Lung microvascular endothelial cell (primary cell): ENCODE measurements around the gene RUFY3. TPM values are rescaled to one million over a fixed set of nuclear protein-coding genes. Genes with fewer than 3 reads are reported as not detected.
"Not testable (repeated sequence)": the region's sequence is repeated elsewhere in the genome, so short reads cannot be mapped to it uniquely, and the experiment has no call there.

Experiments
- DNase-seq, 2 donors: peaks; one replicate each; pipeline versions ENCODE4 v3.0.0 to v3.0.0-alpha.2; 2010; ENCODE audit warnings: low read depth in 2 of 2
- total RNA-seq: library from RNA; depleted of rRNA; stranded (reverse); fragments of >200 nt; gene quantifications from 2 replicates; pipeline ENCODE4 v1.2.1, GENCODE V29; 2014

The RUFY3 gene
- total RNA-seq, 1 donor from 2014 or later, result 30.2 TPM

DNA sequence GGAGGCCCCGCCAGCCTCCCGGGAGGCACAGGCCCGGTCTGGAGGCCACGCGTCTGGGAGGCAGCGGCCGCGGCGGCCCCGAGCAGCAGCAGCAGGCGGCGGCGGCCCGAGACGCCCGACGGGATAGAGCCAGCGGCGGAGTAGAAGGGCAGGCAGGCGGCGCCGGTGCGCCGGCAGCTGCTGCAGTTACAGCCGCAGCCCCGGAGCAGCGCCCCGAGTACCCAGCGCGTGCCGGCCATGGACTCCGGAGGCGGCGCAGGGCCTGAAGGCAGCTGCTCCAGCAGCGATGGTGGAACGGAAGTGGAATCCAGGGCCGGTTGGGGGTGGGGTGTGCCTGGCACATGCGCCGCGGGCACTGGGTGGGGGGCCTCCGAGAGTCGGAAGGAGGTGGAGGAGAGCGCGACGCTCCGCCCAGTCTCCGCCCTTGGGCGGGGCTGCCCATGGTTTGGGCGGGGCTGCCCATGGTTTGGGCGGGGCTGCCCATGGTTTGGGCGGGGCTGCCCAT is 117.9 kb downstream of the RUFY3 start, which contains the start of gene GRSF1:
TSS of gene GRSF1 (minus strand) at position 302 of the 505 bp plus-strand sequence. CDS start at position 239, 63 bp downstream.
- DNase-seq, result peak; percentile 94 to 96

DNA sequence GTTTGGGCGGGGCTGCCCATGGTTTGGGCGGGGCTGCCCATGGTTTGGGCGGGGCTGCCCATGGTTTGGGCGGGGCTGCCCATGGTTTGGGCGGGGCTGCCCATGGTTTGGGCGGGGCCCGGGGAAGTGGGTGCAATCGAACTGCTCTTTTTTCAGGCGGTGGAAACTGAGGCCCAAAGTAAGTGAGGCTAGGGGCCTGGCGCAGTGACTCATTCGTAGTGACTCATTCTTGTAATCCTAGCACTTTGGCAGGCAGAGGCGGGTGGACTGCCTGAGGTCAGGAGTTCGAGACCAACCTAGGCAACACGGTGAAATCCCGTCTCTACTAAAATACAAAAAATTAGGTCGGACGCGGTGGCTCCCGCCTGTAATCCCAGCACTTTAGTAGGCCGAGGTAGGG is 118.4 kb downstream of the RUFY3 start:
- peak; percentile 27 to 36 for DNase-seq

- DNase-seq, result not testable (repeated sequence)
Observed at GRCh38 chr4:70840631-70841030, 118.9 kb downstream of the RUFY3 start.

DNA sequence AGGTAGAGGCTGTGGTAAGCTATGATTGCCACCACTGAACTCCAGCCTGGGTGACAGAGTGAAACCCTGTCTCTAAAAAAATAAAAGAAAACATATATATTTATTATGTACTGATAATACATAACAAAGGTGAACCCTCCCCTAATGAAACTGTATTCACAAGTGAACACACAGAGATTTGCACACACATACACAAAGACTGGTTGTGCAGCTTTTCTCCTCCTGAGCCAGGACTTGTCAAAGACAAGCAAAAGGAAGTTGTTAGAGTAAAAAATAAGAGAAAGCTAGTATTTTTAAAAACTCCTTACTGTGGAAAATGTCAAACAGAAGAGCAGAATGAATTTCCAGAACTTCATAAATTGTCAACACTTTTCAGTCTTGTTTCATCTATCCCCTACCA is 119.4 kb downstream of the RUFY3 start:
- no peak for DNase-seq

- peak in 1 of 2 donors; percentile 31 for DNase-seq
Observed at GRCh38 chr4:70841951-70842350, 120.2 kb downstream of the RUFY3 start.

DNA sequence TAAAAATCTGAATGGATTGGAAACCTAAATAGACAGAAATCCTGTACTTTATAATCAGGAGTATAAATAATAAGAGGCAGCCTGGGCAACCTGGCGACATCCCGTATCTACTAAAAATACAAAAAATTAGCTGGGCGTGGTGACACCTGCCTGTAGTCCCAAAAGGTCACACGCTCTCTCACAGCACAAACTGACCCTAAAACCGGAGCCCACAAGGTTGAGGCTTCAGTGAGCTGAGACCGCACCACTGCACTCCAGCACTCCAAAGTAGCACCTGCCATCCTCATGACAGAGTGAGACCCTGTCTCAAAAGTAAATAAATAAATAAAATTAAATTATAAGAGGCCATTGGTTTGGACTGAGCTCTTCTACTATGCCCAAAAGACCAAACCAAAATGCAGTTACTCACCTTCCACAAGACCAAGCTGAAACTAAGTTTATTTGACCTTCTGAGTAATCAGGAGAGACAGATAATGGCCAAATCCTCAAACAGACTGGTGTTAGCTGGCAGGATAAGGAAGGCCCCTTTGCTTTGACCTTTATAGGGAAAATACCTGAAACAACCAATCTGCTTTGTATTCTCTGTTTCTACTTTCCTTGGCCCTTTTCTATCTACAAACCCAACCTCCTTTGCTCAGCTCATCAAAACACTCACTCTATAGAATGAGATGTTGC is 121.1 kb downstream of the RUFY3 start:
- no peak for DNase-seq

DNA sequence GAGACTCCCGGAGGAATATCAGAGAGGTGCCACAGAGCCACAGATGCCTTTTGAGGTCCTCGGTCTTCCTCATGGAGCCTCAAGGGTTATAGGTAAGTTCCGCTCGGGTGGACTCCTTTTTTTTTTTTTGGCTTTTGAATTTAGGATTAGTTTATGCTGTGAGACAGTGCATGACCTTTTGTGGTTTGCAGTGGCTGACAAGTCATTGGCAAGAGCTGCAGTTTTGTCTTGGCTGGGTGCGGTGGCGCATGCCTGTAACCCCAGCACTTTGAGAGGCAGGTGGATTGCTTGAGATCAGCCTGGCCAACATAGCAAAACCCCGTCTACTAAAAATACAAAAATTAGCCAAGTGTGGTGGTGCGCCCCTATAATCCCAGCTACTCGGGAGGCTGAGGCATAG is 122.4 kb downstream of the RUFY3 start:
- no peak for DNase-seq

- no peak for DNase-seq
Observed at GRCh38 chr4:70849291-70849690, 127.5 kb downstream of the RUFY3 start.

DNA sequence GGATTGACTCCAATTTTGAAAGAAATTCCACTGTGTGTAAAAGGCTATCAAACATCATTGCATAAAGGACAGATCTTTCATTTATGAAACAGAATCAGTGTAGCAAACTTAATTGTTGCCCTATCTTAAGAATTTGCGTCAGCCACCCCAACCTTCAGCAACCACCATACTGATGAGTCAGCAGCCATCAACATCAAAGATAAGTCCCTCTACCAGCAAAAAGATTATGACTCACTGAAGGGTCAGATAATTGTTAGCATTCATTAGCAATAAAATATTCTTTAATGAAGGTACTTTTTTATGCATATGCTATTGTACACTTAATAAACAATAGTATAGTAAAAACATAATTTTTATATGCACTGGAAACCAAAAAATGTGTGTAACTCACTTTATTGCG is 133.7 kb downstream of the RUFY3 start:
- no peak for DNase-seq

Other genes with a start within 250 kb of the RUFY3 start
- gene MUC7, start 249.8 kb upstream of the RUFY3 start, total RNA-seq, result not detected in 2 replicates
- gene AMTN, start 203.4 kb upstream of the RUFY3 start, total RNA-seq, result not detected in 2 replicates
- gene AMBN, start 129.7 kb upstream of the RUFY3 start, total RNA-seq, result not detected in 2 replicates
- gene ENAM, start 93.2 kb upstream of the RUFY3 start, total RNA-seq, result not detected in 2 replicates
- gene JCHAIN, start 55.5 kb upstream of the RUFY3 start, total RNA-seq, result not detected in 2 replicates
- 10.7 and 15.5 TPM in 2 replicates for gene UTP3, start 33.4 kb upstream of the RUFY3 start, total RNA-seq
- gene GRSF1, start 117.9 kb downstream of the RUFY3 start, total RNA-seq, result 34.9 and 41.4 TPM in 2 replicates
- 7.6 and 9.5 TPM in 2 replicates for gene MOB1B, start 180.4 kb downstream of the RUFY3 start, total RNA-seq